B cell (primary cell): ENCODE measurements around the gene DCUN1D1. TPM values are rescaled to one million over a fixed set of nuclear protein-coding genes. Genes with fewer than 3 reads are reported as not detected.

Source experiments
- ATAC-seq: fragments of 200-7000 bp; cut with Tn5 transposase; one replicate; pipeline ENCODE4 v1.10.0; 2021; ENCODE audit warnings: low read depth, mild to moderate bottlenecking, moderate number of reproducible peaks, moderate library complexity
- CTCF ChIA-PET: fragments of 350-600 bp; sonication (Branson Sonifier 250); formaldehyde crosslinking; loops from one replicate; lab custom pipeline; 2021; ENCODE audit warnings: antibody characterized with exemption, inconsistent platforms; lab: Charles Lee
- POLR2A ChIA-PET: fragments of 350-600 bp; sonication (Branson Sonifier 250); formaldehyde crosslinking; loops from one replicate; lab custom pipeline; 2021; ENCODE audit warnings: antibody characterized with exemption; lab: Charles Lee
- DNase-seq: peaks from one replicate; pipeline ENCODE4 v3.0.0; 2013
- H2AFZ ChIP-seq: 2 replicates; pipeline ENCODE4 v1.6.1; 2012; ENCODE audit warnings: mild to moderate bottlenecking, low read depth, low read length; ENCODE audit not compliant: insufficient read depth, poor library complexity, severe bottlenecking
- H3K27ac ChIP-seq, 2 donors: 1 replicate in 1 of 2; 2 replicates in 1 of 2; pipeline ENCODE4 v1.5.1; 2012 to 2013; ENCODE audit warnings: low read length in 2 of 2, mild to moderate bottlenecking in 2 of 2, moderate library complexity in 1 of 2
- H3K27me3 ChIP-seq, 4 experiments: fragments of 200-600 bp in 1 of 4; sonication (generic) in 1 of 4; replicated peaks in 1 of 4; 1 replicate in 2 of 4; 2 replicates in 2 of 4; pipeline versions ENCODE4 v1.6.1 to v1.7.0; 2013 to 2016; ENCODE audit warnings: low read length in 3 of 4, mild to moderate bottlenecking in 2 of 4, mixed read lengths in 1 of 4, moderate library complexity in 1 of 4; ENCODE audit not compliant: insufficient read depth in 4 of 4, control insufficient read depth in 3 of 4; ENCODE audit errors: control extremely low read depth in 1 of 4
- H3K36me3 ChIP-seq, 2 experiments: replicated peaks in 1 of 2; 1 replicate in 1 of 2; 2 replicates in 1 of 2; pipeline versions ENCODE4 v1.6.1 to v1.7.1; 2013; ENCODE audit warnings: low read length in 1 of 2; ENCODE audit not compliant: insufficient read depth in 2 of 2, control insufficient read depth in 1 of 2; ENCODE audit errors: control extremely low read depth in 1 of 2, extremely low read depth in 1 of 2
- H3K4me1 ChIP-seq, 2 donors: fragments of 200-600 bp in 1 of 2; sonication (generic) in 1 of 2; 1 replicate in 1 of 2; 2 replicates in 1 of 2; pipeline versions ENCODE4 v1.5.1 to v1.6.1; 2013 to 2017; ENCODE audit warnings: low read length in 2 of 2; ENCODE audit not compliant: control insufficient read depth in 2 of 2, insufficient read depth in 2 of 2
- H3K4me2 ChIP-seq: replicated peaks from 2 replicates; pipeline ENCODE3; 2012; ENCODE audit warnings: mild to moderate bottlenecking, low read depth, low read length; ENCODE audit not compliant: poor library complexity, severe bottlenecking
- H3K4me3 ChIP-seq, 5 experiments: fragments of 200-600 bp in 1 of 5; sonication (generic) in 1 of 5; 1 replicate in 3 of 5; 2 replicates in 2 of 5; pipeline versions ENCODE4 v1.5.1 to v1.7.0; 2011 to 2016; ENCODE audit warnings: low read length in 4 of 5, mild to moderate bottlenecking in 4 of 5, low read depth in 2 of 5, control low read depth in 1 of 5, moderate library complexity in 1 of 5; ENCODE audit not compliant: insufficient read depth in 1 of 5; ENCODE audit errors: control extremely low read depth in 1 of 5, extremely low read depth in 1 of 5
- H3K79me2 ChIP-seq: fragments of 200-600 bp; sonication (generic); one replicate; pipeline ENCODE4 v1.6.0; 2016; ENCODE audit warnings: low read length; ENCODE audit not compliant: control insufficient read depth, insufficient read depth
- H3K9ac ChIP-seq: fragments of 200-600 bp; sonication (generic); 2 replicates; pipeline ENCODE4 v1.6.1; 2017; ENCODE audit warnings: mild to moderate bottlenecking, low read length, moderate library complexity
- H3K9me3 ChIP-seq, 3 donors: one replicate each; pipeline versions ENCODE4 v1.6.1 to v1.7.1; 2013; ENCODE audit warnings: low read length in 2 of 3; ENCODE audit not compliant: control insufficient read depth in 2 of 3, insufficient read depth in 1 of 3; ENCODE audit errors: control extremely low read depth in 1 of 3
- H4K20me1 ChIP-seq: 2 replicates; pipeline ENCODE4 v1.6.0; 2012; ENCODE audit warnings: mild to moderate bottlenecking, low read length; ENCODE audit not compliant: insufficient read depth, control insufficient read depth, poor library complexity, severe bottlenecking
- H3K27ac Mint-ChIP-seq: one replicate; pipeline ENCODE4 v1.8.0; 2021; ENCODE audit warnings: mixed read lengths
- H3K27me3 Mint-ChIP-seq: one replicate; pipeline ENCODE4 v1.8.0; 2021; ENCODE audit warnings: mixed read lengths
- H3K4me1 Mint-ChIP-seq: one replicate; pipeline ENCODE4 v1.8.0; 2021; ENCODE audit warnings: mixed read lengths
- H3K4me3 Mint-ChIP-seq: one replicate; pipeline ENCODE4 v1.8.0; 2021; ENCODE audit warnings: mixed read lengths
- H3K9me3 Mint-ChIP-seq: one replicate; pipeline ENCODE4 v1.8.0; 2022; ENCODE audit warnings: mixed read lengths; ENCODE audit not compliant: insufficient read depth
- CTCF ChIP-seq: fragments of 200-600 bp; IDR thresholded peaks from one replicate; pipeline ENCODE4 v1.8.0; 2022; ENCODE audit warnings: antibody characterized with exemption, mild to moderate bottlenecking
- EZH2 ChIP-seq: IDR thresholded peaks from 2 replicates; pipeline ENCODE4 v1.6.1; 2012; ENCODE audit warnings: borderline replicate concordance, low read depth, mild to moderate bottlenecking, moderate library complexity, low read length; ENCODE audit not compliant: insufficient read depth, poor library complexity, severe bottlenecking
- WGBS: methylation state at CpG from one replicate; pipeline ENCODE4 v1.1.5; 2013; ENCODE audit warnings: missing lambda C conversion rate; ENCODE audit not compliant: insufficient coverage; 5-methylcytosine and 5-hydroxymethylcytosine counted together
- intact Hi-C: fragments of 100-400 bp; cut with micrococcal nuclease; formaldehyde crosslinking; loops from one replicate; pipeline ENCODE4 v1.10.0; 2022
- polyA plus RNA-seq: library from polyadenylated mRNA; depleted of rRNA; stranded (reverse); fragments of >200 nt; gene quantifications from 2 replicates; pipeline ENCODE4 v1.2.3, GENCODE V29; 2012
- total RNA-seq, 2 donors: library from RNA; stranded (reverse); fragments of 120-200 nt in 1 of 2; gene quantifications; 1 replicate in 1 of 2; 2 replicates in 1 of 2; pipeline versions ENCODE4 v1.2.3 to v1.2.4, GENCODE V29; 2013 to 2022

The DCUN1D1 gene
- total and polyA plus RNA-seq, 2 donors (not counting 1 experiment from before 2014, with no cell fraction given) = 3.7 to 35.5 TPM

- H3K4me3 ChIP-seq = no peak overlapping the region
- no peaks in the 10 kb centered on the region for H3K4me1 ChIP-seq
- DNase-seq = no peak
- no peaks in the 10 kb centered on the region for H3K79me2 ChIP-seq
- H3K9me3 Mint-ChIP-seq = no peaks in the 10 kb centered on the region
- H3K27ac ChIP-seq = no peak overlapping the region
- ATAC-seq = no peak
- CTCF ChIA-PET = no interaction called here
- no peaks in the 10 kb centered on the region for H3K4me1 Mint-ChIP-seq
- H3K9me3 ChIP-seq = no peaks in the 10 kb centered on the region
- H3K4me3 Mint-ChIP-seq = no peak overlapping the region
- no peaks in the 10 kb centered on the region for H3K27me3 Mint-ChIP-seq
- peaks cover 16 to 48% of the 10 kb centered on the region in 2 experiments for H3K36me3 ChIP-seq
- no peak overlapping the region for H3K4me2 ChIP-seq
- H4K20me1 ChIP-seq = no peaks in the 10 kb centered on the region
- H3K27ac Mint-ChIP-seq = no peak overlapping the region
- POLR2A ChIA-PET = no interaction called here
- no peaks in the 10 kb centered on the region for H3K27me3 ChIP-seq
- no peak overlapping the region for H3K9ac ChIP-seq
- 94% methylated on average over 4 of the region's 4 CpGs for WGBS
- no peak for TF ChIP-seq CTCF
- no peak for TF ChIP-seq EZH2
- H2AFZ ChIP-seq = no peak overlapping the region
- intact Hi-C loops = no loop called here
Measured at GRCh38 chr3:182892226-182892625, 88.1 kb downstream of the DCUN1D1 start.

GRCh38 chr3:182891364-182891763 lies 89.0 kb downstream of the DCUN1D1 start:
- Histone ChIP-seq H2AFZ (no peak overlapping the region), H3K4me2 (no peak overlapping the region), H3K36me3 (peaks cover 14 to 55% of the 10 kb centered on the region in 2 experiments), H3K9me3 (no peaks in the 10 kb centered on the region), H3K27ac (no peak overlapping the region), H3K79me2 (no peaks in the 10 kb centered on the region), H3K4me3 (no peak overlapping the region), H3K9ac (no peak overlapping the region), H3K27me3 (no peaks in the 10 kb centered on the region), H4K20me1 (no peaks in the 10 kb centered on the region), H3K4me1 (no peaks in the 10 kb centered on the region)
- no peak for DNase-seq
- H3K27me3 Mint-ChIP-seq = no peaks in the 10 kb centered on the region
- CTCF ChIA-PET = no interaction called here
- no peak overlapping the region for H3K4me3 Mint-ChIP-seq
- H3K9me3 Mint-ChIP-seq = no peaks in the 10 kb centered on the region
- no CpG with 5 or more reads among the region's 1 CpG for WGBS
- TF ChIP-seq EZH2 (no peak), CTCF (no peak)
- H3K27ac Mint-ChIP-seq = no peak overlapping the region
- intact Hi-C loops = no loop called here
- POLR2A ChIA-PET = no interaction called here
- ATAC-seq = no peak
- no peaks in the 10 kb centered on the region for H3K4me1 Mint-ChIP-seq
